IMR-90 (cell line): Measurements from ENCODE around the gene ROR2. TPM values are rescaled to one million over a fixed set of nuclear protein-coding genes. Genes with fewer than 3 reads are reported as not detected.
A peak's percentile ranks its signal among the peaks of the same experiment; 100 is the strongest.

Experiments
- ATAC-seq: fragments of 200-7000 bp; cut with Tn5 transposase; 2 replicates; pipeline ENCODE4 v1.9.1; 2020; ENCODE audit warnings: low read depth, mild to moderate bottlenecking, moderate library complexity
- BruUV-seq: library from RNA; stranded (reverse); fragments of 400-500 nt; replicated peaks from 2 replicates; lab custom pipeline; 2021; lab: Mats Ljungman, UMichigan
- CTCF ChIA-PET: fragments of 300-600 bp; formaldehyde crosslinking; extraction: SDS; loops from one replicate; lab custom pipeline; 2021; ENCODE audit warnings: antibody characterized with exemption; lab: Yijun Ruan, JAX
- POLR2A ChIA-PET: fragments of 300-600 bp; sonication (Branson Sonifier 250); formaldehyde crosslinking; loops from one replicate; lab custom pipeline; 2022; ENCODE audit warnings: antibody characterized with exemption; ENCODE audit not compliant: unreplicated experiment; lab: Charles Lee
- DNase-seq: peaks from one replicate; pipeline ENCODE4 v3.0.0; 2013
- H2AFZ ChIP-seq: replicated peaks from 2 replicates; pipeline ENCODE3; 2013; ENCODE audit warnings: low read length, mild to moderate bottlenecking; ENCODE audit not compliant: poor library complexity
- H2AK5ac ChIP-seq: 2 replicates; pipeline ENCODE4 v1.6.1; 2013; ENCODE audit warnings: low read depth, low read length, inconsistent platforms
- H2AK9ac ChIP-seq: replicated peaks from 2 replicates; pipeline ENCODE3; 2013; ENCODE audit warnings: mild to moderate bottlenecking, low read depth, low read length, moderate library complexity; ENCODE audit not compliant: poor library complexity
- H2BK120ac ChIP-seq: 2 replicates; pipeline ENCODE4 v1.6.1; 2013; ENCODE audit warnings: low read depth, low read length, inconsistent platforms
- H2BK15ac ChIP-seq: 3 replicates; pipeline ENCODE4 v1.6.1; 2013; ENCODE audit warnings: low read depth, low read length, inconsistent platforms
- H2BK20ac ChIP-seq: 2 replicates; pipeline ENCODE4 v1.6.1; 2013; ENCODE audit warnings: low read depth, mild to moderate bottlenecking, inconsistent platforms, low read length, moderate library complexity
- H2BK5ac ChIP-seq: 2 replicates; pipeline ENCODE4 v1.6.1; 2013; ENCODE audit warnings: mild to moderate bottlenecking, low read depth, low read length, inconsistent platforms; ENCODE audit not compliant: poor library complexity, severe bottlenecking
- H3K14ac ChIP-seq: replicated peaks from 2 replicates; pipeline ENCODE4 v1.6.1; 2013; ENCODE audit warnings: low read depth, low read length, inconsistent platforms
- H3K18ac ChIP-seq: 2 replicates; pipeline ENCODE4 v1.6.1; 2013; ENCODE audit warnings: low read depth, low read length, control low read depth
- H3K23ac ChIP-seq: 2 replicates; pipeline ENCODE4 v1.6.1; 2013; ENCODE audit warnings: low read depth, low read length, inconsistent platforms
- H3K27ac ChIP-seq: 2 replicates; pipeline ENCODE4 v1.5.1; 2013; ENCODE audit warnings: mild to moderate bottlenecking, control low read depth, low read length; ENCODE audit not compliant: insufficient read depth
- H3K27me3 ChIP-seq: 2 replicates; pipeline ENCODE4 v1.6.1; 2013; ENCODE audit warnings: low read length; ENCODE audit not compliant: control insufficient read depth, insufficient read depth
- H3K36me3 ChIP-seq: 2 replicates; pipeline ENCODE4 v1.6.1; 2013; ENCODE audit warnings: low read length, mixed read lengths; ENCODE audit not compliant: control insufficient read depth, insufficient read depth
- H3K4ac ChIP-seq: 2 replicates; pipeline ENCODE4 v1.6.1; 2013; ENCODE audit warnings: low read depth, low read length, inconsistent platforms
- H3K4me1 ChIP-seq: 2 replicates; pipeline ENCODE4 v1.6.1; 2013; ENCODE audit warnings: low read length, mixed read lengths; ENCODE audit not compliant: control insufficient read depth, insufficient read depth
- H3K4me2 ChIP-seq: 2 replicates; pipeline ENCODE4 v1.6.1; 2013; ENCODE audit warnings: low read depth, mild to moderate bottlenecking, control low read depth, low read length, moderate library complexity
- H3K4me3 ChIP-seq: 2 replicates; pipeline ENCODE4 v1.5.1; 2013; ENCODE audit warnings: low read depth, mild to moderate bottlenecking, control low read depth, low read length, moderate library complexity; ENCODE audit not compliant: insufficient read depth
- H3K56ac ChIP-seq: 2 replicates; pipeline ENCODE4 v1.6.1; 2013; ENCODE audit warnings: low read length, inconsistent platforms; ENCODE audit not compliant: insufficient read depth; ENCODE audit errors: extremely low read depth
- H3K79me1 ChIP-seq, 2 experiments: 2 replicates each; pipeline ENCODE4 v1.6.1; 2013; ENCODE audit warnings: low read length in 2 of 2, inconsistent platforms in 1 of 2, low read depth in 1 of 2
- H3K9ac ChIP-seq: 2 replicates; pipeline ENCODE4 v1.6.1; 2013; ENCODE audit warnings: low read depth, low read length, control low read depth
- H3K9me1 ChIP-seq: 2 replicates; pipeline ENCODE4 v1.6.1; 2013; ENCODE audit warnings: low read length, inconsistent platforms; ENCODE audit not compliant: insufficient read depth
- H3K9me3 ChIP-seq: 2 replicates; pipeline ENCODE4 v1.6.1; 2013; ENCODE audit warnings: low read length; ENCODE audit not compliant: control insufficient read depth, insufficient read depth
- H4K20me1 ChIP-seq: 2 replicates; pipeline ENCODE4 v1.6.1; 2013; ENCODE audit warnings: low read length, inconsistent platforms; ENCODE audit not compliant: insufficient read depth
- H4K5ac ChIP-seq: 2 replicates; pipeline ENCODE4 v1.6.1; 2013; ENCODE audit warnings: mild to moderate bottlenecking, low read depth, low read length, control low read depth
- H4K8ac ChIP-seq, 2 experiments: 2 replicates each; pipeline ENCODE4 v1.6.1; 2013; ENCODE audit warnings: low read depth in 2 of 2, low read length in 2 of 2, control low read depth in 1 of 2, inconsistent platforms in 1 of 2
- H4K91ac ChIP-seq: 2 replicates; pipeline ENCODE4 v1.6.1; 2013; ENCODE audit warnings: low read depth, low read length, inconsistent platforms; ENCODE audit not compliant: insufficient read depth
- BHLHE40 ChIP-seq: fragments of 150-350 bp; IDR thresholded peaks from 2 replicates; pipeline ENCODE4 v1.6.1; 2016; ENCODE audit warnings: mild to moderate bottlenecking, low read depth, low read length
- CHD1 ChIP-seq: IDR thresholded peaks from 2 replicates; pipeline ENCODE4 v1.6.1; 2012; ENCODE audit warnings: low read depth, low read length, improper control_type of control experiment
- FOS ChIP-seq: fragments of 150-350 bp; IDR thresholded peaks from 2 replicates; pipeline ENCODE4 v1.6.1; 2016; ENCODE audit warnings: low read depth, low read length
- MAFK ChIP-seq: IDR thresholded peaks from 2 replicates; pipeline ENCODE4 v1.6.1; 2012; ENCODE audit warnings: low read depth, low read length, improper control_type of control experiment
- MXI1 ChIP-seq: IDR thresholded peaks from 2 replicates; pipeline ENCODE4 v1.6.1; 2012; ENCODE audit warnings: low read depth, mild to moderate bottlenecking, low read length, moderate library complexity, borderline replicate concordance
- NFE2L2 ChIP-seq: fragments of 150-350 bp; IDR thresholded peaks from 2 replicates; pipeline ENCODE4 v1.6.1; 2016; ENCODE audit warnings: low read depth, mild to moderate bottlenecking, low read length
- POLR2A ChIP-seq: IDR thresholded peaks from 2 replicates; pipeline ENCODE4 v1.6.1; 2012; ENCODE audit warnings: mild to moderate bottlenecking, low read depth, low read length
- RCOR1 ChIP-seq: IDR thresholded peaks from 2 replicates; pipeline ENCODE4 v1.6.1; 2012; ENCODE audit warnings: mild to moderate bottlenecking, low read length, improper control_type of control experiment; ENCODE audit not compliant: insufficient replicate concordance
- RFX5 ChIP-seq: IDR thresholded peaks from 2 replicates; pipeline ENCODE4 v1.8.0; 2012; ENCODE audit warnings: low read depth, mild to moderate bottlenecking, low read length, moderate library complexity
- SMC3 ChIP-seq: fragments of 150-350 bp; IDR thresholded peaks from 2 replicates; pipeline ENCODE4 v1.6.1; 2016; ENCODE audit warnings: low read depth, mild to moderate bottlenecking, antibody characterized with exemption, low read length, moderate library complexity
- WGBS, 2 experiments: methylation state at CpG; one replicate each; pipeline versions ENCODE4 v1.1.5 to v1.1.7; 2013; ENCODE audit warnings: missing lambda C conversion rate in 2 of 2; ENCODE audit not compliant: insufficient read length in 1 of 2; ENCODE audit errors: extremely low coverage in 2 of 2; 5-methylcytosine and 5-hydroxymethylcytosine counted together
- dilution Hi-C: fragments of 300-500 bp; cut with HindIII; formaldehyde crosslinking; loops from one replicate; pipeline ENCODE4 v1.14.3; 2018; ENCODE audit warnings: low sequenced_read_pairs; ENCODE audit not compliant: unreplicated experiment
- in situ Hi-C: fragments of 300-500 bp; cut with MboI; formaldehyde crosslinking; loops from 3 replicates; pipeline ENCODE4 v1.14.3; 2019; ENCODE audit warnings: low sequenced_read_pairs, inconsistent platforms, mixed read lengths
- intact Hi-C: fragments of 100-400 bp; cut with micrococcal nuclease; formaldehyde crosslinking; loops from 2 replicates; pipeline ENCODE4 v1.10.0; 2022
- polyA plus RNA-seq, 3 experiments: library from polyadenylated mRNA; depleted of rRNA; stranded (reverse); fragments of >200 nt; gene quantifications; 2 replicates each; pipeline ENCODE4 v1.2.3, GENCODE V29; 2012; ENCODE audit warnings: low replicate concordance in 1 of 3
- total RNA-seq: library from RNA; depleted of rRNA; stranded (reverse); fragments of >200 nt; gene quantifications from 2 replicates; pipeline ENCODE4 v1.2.3, GENCODE V29; 2012
- TF ChIP-seq, protein P1 (sequence below): fragments of 150-350 bp; IDR thresholded peaks from 2 replicates; pipeline ENCODE4 v1.6.1; 2017; ENCODE audit warnings: mild to moderate bottlenecking, antibody characterized with exemption, low read length, low read depth
- TF ChIP-seq, protein P2 (sequence below): fragments of 150-350 bp; IDR thresholded peaks from 2 replicates; pipeline ENCODE4 v1.6.1; 2016; ENCODE audit warnings: low read depth, mild to moderate bottlenecking, low read length, moderate library complexity, borderline replicate concordance

ROR2 gene
- total and polyA plus RNA-seq, 2 of the 4 experiments (the other 2 are of a cell fraction): 2.3 to 4.8 TPM

GRCh38 chr9:91894536-91894935 is 55.5 kb downstream of the ROR2 start:
- intact Hi-C loops (no loop called here), in situ Hi-C loops (no loop called here), dilution Hi-C loops (no loop called here)
- Histone ChIP-seq H3K4me1 (peaks cover 27% of the 10 kb centered on the region), H2BK5ac (no peak overlapping the region), H4K8ac (no peak overlapping the region), H3K36me3 (no peaks in the 10 kb centered on the region; the same call in 1 of the 2 replicates), H2AK5ac (no peak overlapping the region), H3K56ac (no peak overlapping the region), H3K9me3 (no peaks in the 10 kb centered on the region), H3K4me2 (no peak overlapping the region), H4K5ac (no peak overlapping the region), H2BK120ac (no peak overlapping the region), H3K4ac (no peak overlapping the region), H3K79me1 (peaks cover 0 to 14% of the 10 kb centered on the region in 2 experiments; a peak in 2 of 4 replicates), H2BK20ac (no peak overlapping the region), H3K27me3 (no peaks in the 10 kb centered on the region), H2AK9ac (no peak overlapping the region), H2BK15ac (no peak overlapping the region), H3K14ac (0 out of 2 replicates have a peak overlapping the region, but pooled peaks have one; percentile 34), H3K27ac (no peak overlapping the region), H3K18ac (no peak overlapping the region), H3K23ac (no peak overlapping the region), H3K4me3 (no peak overlapping the region), H4K91ac (no peak overlapping the region), H2AFZ (no peak overlapping the region), H3K9me1 (peaks cover 3% of the 10 kb centered on the region), H4K20me1 (peaks cover 8% of the 10 kb centered on the region; the same call in 1 of the 2 replicates), H3K9ac (no peak overlapping the region)
- DNase-seq (no peak), ATAC-seq (no peak)
- BruUV-seq: no TSS peak
- TF ChIP-seq, protein P1, sequence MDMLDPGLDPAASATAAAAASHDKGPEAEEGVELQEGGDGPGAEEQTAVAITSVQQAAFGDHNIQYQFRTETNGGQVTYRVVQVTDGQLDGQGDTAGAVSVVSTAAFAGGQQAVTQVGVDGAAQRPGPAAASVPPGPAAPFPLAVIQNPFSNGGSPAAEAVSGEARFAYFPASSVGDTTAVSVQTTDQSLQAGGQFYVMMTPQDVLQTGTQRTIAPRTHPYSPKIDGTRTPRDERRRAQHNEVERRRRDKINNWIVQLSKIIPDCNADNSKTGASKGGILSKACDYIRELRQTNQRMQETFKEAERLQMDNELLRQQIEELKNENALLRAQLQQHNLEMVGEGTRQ: no peak
- TF ChIP-seq RFX5: no peak
- TF ChIP-seq BHLHE40: no peak
- TF ChIP-seq CHD1: no peak
- TF ChIP-seq MXI1: no peak
- no peak for TF ChIP-seq NFE2L2
- no peak for TF ChIP-seq SMC3
- TF ChIP-seq, protein P2, sequence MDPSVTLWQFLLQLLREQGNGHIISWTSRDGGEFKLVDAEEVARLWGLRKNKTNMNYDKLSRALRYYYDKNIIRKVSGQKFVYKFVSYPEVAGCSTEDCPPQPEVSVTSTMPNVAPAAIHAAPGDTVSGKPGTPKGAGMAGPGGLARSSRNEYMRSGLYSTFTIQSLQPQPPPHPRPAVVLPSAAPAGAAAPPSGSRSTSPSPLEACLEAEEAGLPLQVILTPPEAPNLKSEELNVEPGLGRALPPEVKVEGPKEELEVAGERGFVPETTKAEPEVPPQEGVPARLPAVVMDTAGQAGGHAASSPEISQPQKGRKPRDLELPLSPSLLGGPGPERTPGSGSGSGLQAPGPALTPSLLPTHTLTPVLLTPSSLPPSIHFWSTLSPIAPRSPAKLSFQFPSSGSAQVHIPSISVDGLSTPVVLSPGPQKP: no peak
- TF ChIP-seq FOS: no peak
- no peak for TF ChIP-seq MAFK
- TF ChIP-seq POLR2A: no peak
- TF ChIP-seq RCOR1: no peak
- CTCF ChIA-PET: no interaction called here
- no CpG with 5 or more reads among the region's 1 CpG for WGBS, 2 experiments
- POLR2A ChIA-PET: no interaction called here
